GM21390 (cell line): ENCODE results near the gene EXT2.
A peak's percentile ranks its signal among the peaks of the same experiment; 100 is the strongest.

Experiments
- ATAC-seq: cut with Tn5 transposase; IDR thresholded peaks from one replicate; pipeline ENCODE4 v1.9.1; 2021; ENCODE audit not compliant: unreplicated experiment

The EXT2 gene

GRCh38 chr11:44285756-44286155, 190.3 kb downstream of the EXT2 start:
- no peak for ATAC-seq

DNA sequence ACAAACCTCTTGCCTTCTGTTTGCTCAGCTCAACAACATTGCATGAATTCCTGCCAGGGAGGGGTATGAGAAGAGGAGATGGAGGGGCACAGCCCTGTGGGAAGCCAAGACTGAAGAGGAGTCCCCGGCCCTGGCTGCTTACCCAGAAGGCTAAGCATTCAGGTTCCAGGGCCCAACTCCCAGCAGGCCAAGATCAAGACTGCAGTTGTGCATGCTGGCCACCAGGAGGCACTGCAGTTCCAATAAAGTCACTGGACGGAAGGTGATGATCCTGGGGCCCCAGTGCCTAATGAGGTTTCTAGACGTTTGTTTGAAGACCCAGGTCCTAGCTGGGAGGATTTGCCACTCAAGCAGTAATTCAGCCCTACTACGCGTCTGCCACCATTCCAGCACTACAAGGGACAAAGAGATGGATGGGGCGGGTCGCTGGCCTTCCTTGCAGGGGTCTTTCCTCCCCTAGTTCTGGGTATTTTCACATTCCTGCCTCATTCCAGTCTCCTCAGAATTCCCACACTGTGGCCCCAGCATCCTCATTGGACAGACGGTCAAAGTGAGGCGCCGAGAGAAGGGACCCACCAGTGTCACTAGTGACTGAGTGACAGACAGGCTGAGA, 190.9 kb downstream of the EXT2 start:
- ATAC-seq: peak; percentile 64

DNA sequence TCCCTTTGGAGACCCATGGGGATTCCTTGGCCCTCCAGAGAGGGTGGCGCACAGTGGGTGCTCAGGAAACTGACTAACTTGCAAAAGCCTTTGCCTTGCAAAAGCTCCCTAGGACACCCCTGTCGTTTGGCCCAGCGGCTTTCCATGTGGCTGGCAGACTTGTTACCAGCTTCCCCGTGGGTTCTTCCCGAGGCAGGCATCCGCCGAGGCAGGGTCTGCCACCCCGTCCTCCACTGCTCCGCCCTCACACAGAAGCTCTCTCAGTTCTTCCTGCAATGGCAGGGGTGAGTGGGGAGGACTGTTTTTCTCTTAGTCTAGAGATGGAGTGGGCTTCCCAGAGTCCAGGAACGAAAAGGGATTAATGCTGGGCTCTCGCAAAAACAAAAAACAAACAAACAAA, 191.4 kb downstream of the EXT2 start:
- no peak for ATAC-seq

- ATAC-seq: no peak
These were observed 192.7 kb downstream of the EXT2 start for GRCh38 chr11:44288133-44288526.

GRCh38 chr11:44290208-44290607, 194.7 kb downstream of the EXT2 start:
- ATAC-seq: no peak
